Kidney (tissue), 14 donors: ENCODE measurements around the gene NEGR1. TPM values are rescaled to one million over a fixed set of nuclear protein-coding genes. Genes with fewer than 3 reads are reported as not detected.

Source experiments
- DNase-seq, 5 donors: peaks; one replicate each; pipeline ENCODE4 v3.0.0-alpha.2; 2013 to 2020
- FAIRE-seq: peaks from 2 replicates; lab custom pipeline; 2012; peaks lifted over from hg19 to GRCh38; lab: Jason Lieb, UNC
- H3K27ac ChIP-seq, 2 donors: one replicate each; pipeline ENCODE4 v1.7.0; 2013; ENCODE audit warnings: low read depth in 2 of 2, low read length in 2 of 2, inconsistent platforms in 1 of 2
- H3K27me3 ChIP-seq: one replicate; pipeline ENCODE4 v1.7.1; 2013; ENCODE audit warnings: low read length, inconsistent platforms; ENCODE audit not compliant: control insufficient read depth, insufficient read depth
- H3K36me3 ChIP-seq, 3 donors: one replicate each; pipeline versions ENCODE4 v1.7.0 to v1.7.1; 2013; ENCODE audit warnings: low read length in 3 of 3, control low read depth in 1 of 3, inconsistent platforms in 1 of 3; ENCODE audit not compliant: insufficient read depth in 3 of 3, control insufficient read depth in 2 of 3
- H3K4me1 ChIP-seq, 3 donors: one replicate each; pipeline versions ENCODE4 v1.7.0 to v1.7.1; 2013; ENCODE audit warnings: low read length in 3 of 3, inconsistent platforms in 1 of 3, low read depth in 1 of 3; ENCODE audit not compliant: control insufficient read depth in 2 of 3, insufficient read depth in 2 of 3
- H3K4me3 ChIP-seq, 3 donors: one replicate each; pipeline versions ENCODE4 v1.7.0 to v1.8.1; 2013; ENCODE audit warnings: low read length in 3 of 3, control low read depth in 1 of 3, inconsistent platforms in 1 of 3
- H3K9ac ChIP-seq, 3 donors: one replicate each; pipeline versions ENCODE4 v1.7.0 to v1.7.1; 2013; ENCODE audit warnings: low read length in 3 of 3, control low read depth in 1 of 3, inconsistent platforms in 1 of 3
- H3K9me3 ChIP-seq, 3 donors: one replicate each; pipeline versions ENCODE4 v1.7.0 to v1.7.1; 2013; ENCODE audit warnings: low read length in 3 of 3, control low read depth in 1 of 3, inconsistent platforms in 1 of 3; ENCODE audit not compliant: control insufficient read depth in 2 of 3, insufficient read depth in 1 of 3
- CTCF ChIP-seq: IDR thresholded peaks from 3 replicates; pipeline ENCODE4 v1.5.1; 2012; ENCODE audit warnings: mild to moderate bottlenecking, moderate library complexity, borderline replicate concordance; ENCODE audit not compliant: insufficient read depth; ENCODE audit errors: extremely low read depth
- intact Hi-C: fragments of 100-400 bp; cut with DNase I; formaldehyde crosslinking; loops from one replicate; pipeline ENCODE4 v1.11.1; 2022
- polyA plus RNA-seq: library from polyadenylated mRNA; stranded (reverse); fragments of 350-450 nt; fragmentation: Illumina TruSeq; extraction: RNeasy Lipid Tissue Mini Kit (QIAGEN cat#74804); gene quantifications from one replicate; pipeline ENCODE4 v1.2.3, GENCODE V29; 2014; ENCODE audit warnings: low read depth, low replicate concordance; ENCODE audit not compliant: insufficient read depth
- total RNA-seq: library from RNA; stranded (reverse); fragmentation: NEBNext Ultra II Directional; extraction: Animal tissue kit (Norgen Biotek cat#: 25700); gene quantifications from one replicate; pipeline ENCODE4 v1.2.1, GENCODE V29; 2021
- donor health status: control.
- donor health status: control.
- donor health status: control.
- donor health status: control.
- donor health status: control.
- donor health status: DM: yes; HTN: yes; CAD: no.
- donor health status: Normal renal cell carcinoma (clear cell type).

NEGR1 gene
- total and polyA plus RNA-seq, 2 donors from 2014 or later, result 3.0 to 10.2 TPM

GRCh38 chr1:71986160-71986559, 296.2 kb downstream of the NEGR1 start:
- DNase-seq, result peak in 2 of 5 donors; percentile 4 to 8
- no peaks in the 10 kb centered on the region for H3K27me3 ChIP-seq
- H3K4me1 ChIP-seq, result no peaks in the 10 kb centered on the region
- FAIRE-seq, result no peak
- no peak overlapping the region for H3K9ac ChIP-seq
- no peak overlapping the region for H3K4me3 ChIP-seq
- intact Hi-C loops, result no loop called here
- H3K9me3 ChIP-seq, result no peaks in the 10 kb centered on the region
- no peaks in the 10 kb centered on the region for H3K36me3 ChIP-seq
- no peak for TF ChIP-seq CTCF
- no peak overlapping the region for H3K27ac ChIP-seq

GRCh38 chr1:71980556-71980955, 301.8 kb downstream of the NEGR1 start:
- Histone ChIP-seq H3K36me3 (no peaks in the 10 kb centered on the region), H3K4me1 (no peaks in the 10 kb centered on the region), H3K9me3 (no peaks in the 10 kb centered on the region), H3K4me3 (no peak overlapping the region), H3K9ac (no peak overlapping the region), H3K27ac (no peak overlapping the region), H3K27me3 (no peaks in the 10 kb centered on the region)
- intact Hi-C loops, result no loop called here
- DNase-seq (no peak), FAIRE-seq (no peak)
- TF ChIP-seq CTCF, result no peak

- Histone ChIP-seq H3K36me3 (no peaks in the 10 kb centered on the region), H3K9ac (no peak overlapping the region), H3K4me1 (no peaks in the 10 kb centered on the region), H3K4me3 (no peak overlapping the region), H3K9me3 (no peaks in the 10 kb centered on the region), H3K27me3 (no peaks in the 10 kb centered on the region), H3K27ac (no peak overlapping the region)
- FAIRE-seq (no peak), DNase-seq (no peak)
- intact Hi-C loops, result no loop called here
- TF ChIP-seq CTCF, result no peak
Measured at GRCh38 chr1:71979882-71980281, 302.5 kb downstream of the NEGR1 start.

- TF ChIP-seq CTCF, result no peak
- intact Hi-C loops, result no loop called here
- Histone ChIP-seq H3K36me3 (no peaks in the 10 kb centered on the region), H3K4me1 (no peaks in the 10 kb centered on the region), H3K9me3 (no peaks in the 10 kb centered on the region), H3K9ac (no peak overlapping the region), H3K27ac (no peak overlapping the region), H3K4me3 (no peak overlapping the region), H3K27me3 (no peaks in the 10 kb centered on the region)
- FAIRE-seq (no peak), DNase-seq (no peak)
Measured at GRCh38 chr1:71967670-71968069, 314.7 kb downstream of the NEGR1 start.
